ENCODE results near the gene MAN1A1.

The MAN1A1 gene

DNA sequence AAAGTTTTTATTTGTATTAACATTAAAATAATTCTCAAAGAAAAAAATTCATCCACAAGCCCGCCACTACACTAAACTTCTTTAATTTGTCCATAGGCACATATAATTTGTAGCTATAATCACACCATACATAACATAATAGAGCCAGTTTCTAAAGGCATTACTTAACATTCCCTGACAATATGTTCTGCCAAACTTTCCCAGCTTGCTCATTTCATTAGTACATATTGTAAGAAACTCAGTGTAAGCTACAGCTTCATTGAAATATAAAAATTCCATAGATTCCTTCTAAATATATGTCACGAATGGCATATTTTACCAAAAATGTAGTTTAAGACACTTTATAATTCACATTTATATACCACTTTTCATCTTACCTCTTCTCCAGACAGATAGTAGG lies 59.3 kb downstream of the MAN1A1 start:
- Histone ChIP-seq H3K79me2 (ENCODE audit: insufficient read depth, low read length) (no peaks in the 10 kb centered on the region), H3K9me3 (ENCODE audit: insufficient read depth, low read depth, low read length) (no peaks in the 10 kb centered on the region; the same call in 1 of the 2 replicates), H3K36me3 (ENCODE audit: insufficient read depth, low read length) (peaks cover 14% of the 10 kb centered on the region; the same call in 1 of the 2 replicates), H3K4me3 (ENCODE audit: low read length, poor library complexity, severe bottlenecking) (no peak overlapping the region), H4K20me1 (ENCODE audit: insufficient read depth, low read length, poor library complexity, severe bottlenecking) (no peaks in the 10 kb centered on the region), H2AFZ (ENCODE audit: low read length) (no peak overlapping the region), H3K4me1 (ENCODE audit: insufficient read depth, low read length, poor library complexity, severe bottlenecking) (no peaks in the 10 kb centered on the region), H3K9ac (ENCODE audit: low read depth, low read length, poor library complexity, severe bottlenecking) (no peak overlapping the region), H3K4me2 (ENCODE audit: low read depth, low read length, poor library complexity, severe bottlenecking) (no peak overlapping the region), H3K27me3 (ENCODE audit: insufficient read depth, low read length, poor library complexity, severe bottlenecking) (no peaks in the 10 kb centered on the region), H3K9me2 (replicated peaks; ENCODE audit: low read depth, low read length) (no peaks in the 10 kb centered on the region), H3F3A (ENCODE audit: low read depth) (no peaks in the 10 kb centered on the region)
- TF ChIP-seq EZH2phosphoT487 (IDR thresholded peaks at IDR 0.05; ENCODE audit: borderline replicate concordance), result no peak

DNA sequence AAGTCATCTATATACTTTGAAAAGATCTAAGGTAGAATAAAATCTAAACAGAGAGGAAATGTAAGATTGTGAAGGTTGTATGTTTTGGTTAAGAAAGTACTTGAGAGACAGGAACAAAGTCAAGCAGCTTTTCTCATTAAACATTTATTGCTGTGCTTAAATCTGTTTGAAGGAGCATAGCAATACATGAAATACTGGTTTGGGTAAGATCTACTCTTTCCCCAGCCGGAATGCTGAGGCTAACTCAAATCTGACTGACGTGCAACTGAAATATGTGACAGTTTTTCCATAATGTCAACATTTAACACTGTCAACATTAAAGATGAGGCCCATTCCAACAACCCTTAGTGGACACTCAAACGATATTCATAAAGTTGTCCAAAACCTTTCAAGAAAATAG lies 59.9 kb downstream of the MAN1A1 start:
- Histone ChIP-seq H3K9ac (ENCODE audit: low read depth, low read length, poor library complexity, severe bottlenecking) (no peak overlapping the region), H3F3A (ENCODE audit: low read depth) (no peaks in the 10 kb centered on the region), H3K4me3 (ENCODE audit: low read length, poor library complexity, severe bottlenecking) (no peak overlapping the region), H2AFZ (ENCODE audit: low read length) (no peak overlapping the region), H3K9me3 (ENCODE audit: insufficient read depth, low read depth, low read length) (no peaks in the 10 kb centered on the region; the same call in 1 of the 2 replicates), H3K4me1 (ENCODE audit: insufficient read depth, low read length, poor library complexity, severe bottlenecking) (no peaks in the 10 kb centered on the region), H4K20me1 (ENCODE audit: insufficient read depth, low read length, poor library complexity, severe bottlenecking) (no peaks in the 10 kb centered on the region), H3K4me2 (ENCODE audit: low read depth, low read length, poor library complexity, severe bottlenecking) (no peak overlapping the region), H3K27me3 (ENCODE audit: insufficient read depth, low read length, poor library complexity, severe bottlenecking) (no peaks in the 10 kb centered on the region), H3K36me3 (ENCODE audit: insufficient read depth, low read length) (peaks cover 15% of the 10 kb centered on the region), H3K9me2 (replicated peaks; ENCODE audit: low read depth, low read length) (no peaks in the 10 kb centered on the region), H3K79me2 (ENCODE audit: insufficient read depth, low read length) (no peaks in the 10 kb centered on the region)
- TF ChIP-seq, protein P1, sequence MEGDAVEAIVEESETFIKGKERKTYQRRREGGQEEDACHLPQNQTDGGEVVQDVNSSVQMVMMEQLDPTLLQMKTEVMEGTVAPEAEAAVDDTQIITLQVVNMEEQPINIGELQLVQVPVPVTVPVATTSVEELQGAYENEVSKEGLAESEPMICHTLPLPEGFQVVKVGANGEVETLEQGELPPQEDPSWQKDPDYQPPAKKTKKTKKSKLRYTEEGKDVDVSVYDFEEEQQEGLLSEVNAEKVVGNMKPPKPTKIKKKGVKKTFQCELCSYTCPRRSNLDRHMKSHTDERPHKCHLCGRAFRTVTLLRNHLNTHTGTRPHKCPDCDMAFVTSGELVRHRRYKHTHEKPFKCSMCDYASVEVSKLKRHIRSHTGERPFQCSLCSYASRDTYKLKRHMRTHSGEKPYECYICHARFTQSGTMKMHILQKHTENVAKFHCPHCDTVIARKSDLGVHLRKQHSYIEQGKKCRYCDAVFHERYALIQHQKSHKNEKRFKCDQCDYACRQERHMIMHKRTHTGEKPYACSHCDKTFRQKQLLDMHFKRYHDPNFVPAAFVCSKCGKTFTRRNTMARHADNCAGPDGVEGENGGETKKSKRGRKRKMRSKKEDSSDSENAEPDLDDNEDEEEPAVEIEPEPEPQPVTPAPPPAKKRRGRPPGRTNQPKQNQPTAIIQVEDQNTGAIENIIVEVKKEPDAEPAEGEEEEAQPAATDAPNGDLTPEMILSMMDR (conservative IDR thresholded peaks at IDR 0.05; ENCODE audit: low read length), result no peak
- TF ChIP-seq EZH2phosphoT487 (IDR thresholded peaks at IDR 0.05; ENCODE audit: borderline replicate concordance), result no peak

DNA sequence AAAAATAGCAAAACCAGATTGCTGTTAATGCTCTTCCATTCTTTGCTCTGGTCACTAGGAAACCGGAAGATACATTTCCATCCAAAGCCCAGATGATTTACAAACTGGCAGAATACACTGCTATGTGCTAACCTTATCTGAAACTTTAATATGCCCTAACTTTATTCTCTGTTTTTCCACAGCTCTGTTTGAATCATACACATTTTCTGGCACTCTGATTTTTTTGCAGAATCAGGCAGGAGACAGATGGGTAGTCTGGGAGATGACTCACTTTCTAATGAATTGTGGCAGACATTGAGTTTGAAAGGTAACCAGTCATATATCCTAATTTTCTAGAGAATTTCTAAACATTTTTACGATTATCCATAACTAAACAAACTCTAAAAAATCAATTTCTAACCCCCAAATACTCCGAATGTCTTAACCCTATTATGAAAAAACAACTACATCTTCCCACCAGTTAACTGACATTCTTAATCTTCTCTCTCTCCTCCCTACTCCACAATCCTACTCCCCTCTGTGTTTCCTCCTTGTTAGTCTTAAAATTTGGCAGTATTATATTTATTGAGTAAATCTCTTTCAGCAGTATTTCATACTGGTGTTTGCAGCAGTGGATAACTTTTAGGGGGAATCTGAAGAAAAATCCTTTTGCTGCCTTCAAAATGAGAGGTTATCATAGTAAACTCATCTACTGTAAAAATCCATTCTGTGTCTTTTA lies 63.5 kb downstream of the MAN1A1 start:
- Histone ChIP-seq H3K9ac (ENCODE audit: low read depth, low read length, poor library complexity, severe bottlenecking) (no peak overlapping the region), H4K20me1 (ENCODE audit: insufficient read depth, low read length, poor library complexity, severe bottlenecking) (no peaks in the 10 kb centered on the region), H3K4me1 (ENCODE audit: insufficient read depth, low read length, poor library complexity, severe bottlenecking) (peaks cover 10% of the 10 kb centered on the region), H2AFZ (ENCODE audit: low read length) (no peak overlapping the region), H3K9me2 (replicated peaks; ENCODE audit: low read depth, low read length) (no peaks in the 10 kb centered on the region), H3K36me3 (ENCODE audit: insufficient read depth, low read length) (peaks cover 18% of the 10 kb centered on the region), H3K4me2 (ENCODE audit: low read depth, low read length, poor library complexity, severe bottlenecking) (no peak overlapping the region), H3K79me2 (ENCODE audit: insufficient read depth, low read length) (no peaks in the 10 kb centered on the region), H3F3A (ENCODE audit: low read depth) (no peaks in the 10 kb centered on the region), H3K27me3 (ENCODE audit: insufficient read depth, low read length, poor library complexity, severe bottlenecking) (no peaks in the 10 kb centered on the region), H3K9me3 (ENCODE audit: insufficient read depth, low read depth, low read length) (no peaks in the 10 kb centered on the region), H3K4me3 (ENCODE audit: low read length, poor library complexity, severe bottlenecking) (no peak overlapping the region)
- TF ChIP-seq EZH2phosphoT487 (IDR thresholded peaks at IDR 0.05; ENCODE audit: borderline replicate concordance), result no peak
- TF ChIP-seq, protein P1 (conservative IDR thresholded peaks at IDR 0.05; ENCODE audit: low read length), result no peak

Measured in Loucy (cell line).